Glutamatergic neuron (in vitro differentiated cells): ENCODE measurements around the gene MAP3K5. TPM values are rescaled to one million over a fixed set of nuclear protein-coding genes. Genes with fewer than 3 reads are reported as not detected.

Experiments
- DNase-seq: peaks from one replicate; pipeline ENCODE4 v3.0.0; 2022
- H3K27ac Mint-ChIP-seq: one replicate; pipeline ENCODE4 v1.8.0; 2020; ENCODE audit warnings: mild to moderate bottlenecking, mixed read lengths, inconsistent platforms; ENCODE audit not compliant: unreplicated experiment
- H3K27me3 Mint-ChIP-seq: one replicate; pipeline ENCODE4 v1.8.0; 2020; ENCODE audit warnings: mild to moderate bottlenecking, moderate library complexity, mixed read lengths, inconsistent platforms; ENCODE audit not compliant: unreplicated experiment
- H3K36me3 Mint-ChIP-seq: one replicate; pipeline ENCODE4 v1.8.0; 2020; ENCODE audit warnings: mild to moderate bottlenecking, mixed read lengths, inconsistent platforms; ENCODE audit not compliant: unreplicated experiment
- H3K4me1 Mint-ChIP-seq: one replicate; pipeline ENCODE4 v1.8.0; 2020; ENCODE audit warnings: mild to moderate bottlenecking, low read depth, mixed read lengths, inconsistent platforms; ENCODE audit not compliant: unreplicated experiment
- H3K4me3 Mint-ChIP-seq: one replicate; pipeline ENCODE4 v1.8.0; 2020; ENCODE audit warnings: mild to moderate bottlenecking, mixed read lengths, inconsistent platforms; ENCODE audit not compliant: unreplicated experiment
- H3K9me3 Mint-ChIP-seq: one replicate; pipeline ENCODE4 v1.8.0; 2020; ENCODE audit warnings: mild to moderate bottlenecking, moderate library complexity, mixed read lengths, inconsistent platforms; ENCODE audit not compliant: unreplicated experiment
- CTCF ChIP-seq: fragments of 200-600 bp; sonication (generic); IDR thresholded peaks from one replicate; pipeline ENCODE4 v1.5.0; 2021; ENCODE audit not compliant: partially characterized antibody, unreplicated experiment
- total RNA-seq: library from RNA; stranded (reverse); fragmentation: NEBNext Ultra II Directional; extraction: Animal tissue kit (Norgen Biotek cat#: 25700); gene quantifications from one replicate; pipeline ENCODE4 v1.2.1, GENCODE V29; 2021; ENCODE audit not compliant: unreplicated experiment

Gene MAP3K5
- total RNA-seq, 1 donor from 2014 or later = 0.66 TPM

- Mint-ChIP-seq H3K9me3 (no peaks in the 10 kb centered on the region), H3K27me3 (peaks cover 8% of the 10 kb centered on the region), H3K27ac (peak overlapping the region; percentile 29), H3K4me3 (no peak overlapping the region), H3K36me3 (no peaks in the 10 kb centered on the region), H3K4me1 (peaks cover 30% of the 10 kb centered on the region)
- DNase-seq = no peak
- TF ChIP-seq CTCF = no peak
Measured at GRCh38 chr6:136524339-136524935, 267.8 kb downstream of the MAP3K5 start.

- peaks cover 8% of the 10 kb centered on the region for H3K27me3 Mint-ChIP-seq
- H3K36me3 Mint-ChIP-seq = no peaks in the 10 kb centered on the region
- H3K4me3 Mint-ChIP-seq = no peak overlapping the region
- H3K9me3 Mint-ChIP-seq = no peaks in the 10 kb centered on the region
- no peak for TF ChIP-seq CTCF
- H3K4me1 Mint-ChIP-seq = peaks cover 30% of the 10 kb centered on the region
- no peak overlapping the region for H3K27ac Mint-ChIP-seq
- DNase-seq = no peak
Measured at GRCh38 chr6:136523196-136523595, 269.1 kb downstream of the MAP3K5 start.

- Mint-ChIP-seq H3K4me3 (no peak overlapping the region), H3K9me3 (no peaks in the 10 kb centered on the region), H3K27ac (no peak overlapping the region), H3K4me1 (peaks cover 30% of the 10 kb centered on the region), H3K27me3 (peaks cover 8% of the 10 kb centered on the region), H3K36me3 (no peaks in the 10 kb centered on the region)
- no peak for TF ChIP-seq CTCF
- DNase-seq = no peak
Measured at GRCh38 chr6:136522636-136523035, 269.6 kb downstream of the MAP3K5 start.

- Mint-ChIP-seq H3K27me3 (peaks cover 8% of the 10 kb centered on the region), H3K4me3 (no peak overlapping the region), H3K9me3 (no peaks in the 10 kb centered on the region), H3K36me3 (no peaks in the 10 kb centered on the region), H3K4me1 (peaks cover 25% of the 10 kb centered on the region), H3K27ac (no peak overlapping the region)
- TF ChIP-seq CTCF = no peak
- no peak for DNase-seq
Measured at GRCh38 chr6:136521911-136522310, 270.4 kb downstream of the MAP3K5 start.

GRCh38 chr6:136521427-136521826 lies 270.9 kb downstream of the MAP3K5 start:
- DNase-seq = no peak
- peaks cover 8% of the 10 kb centered on the region for H3K27me3 Mint-ChIP-seq

More at GRCh38 chr6:136521427-136521826, 270.9 kb downstream of the MAP3K5 start:
- Mint-ChIP-seq H3K27ac (no peak overlapping the region), H3K36me3 (no peaks in the 10 kb centered on the region), H3K9me3 (no peaks in the 10 kb centered on the region), H3K4me3 (no peak overlapping the region), H3K4me1 (peaks cover 20% of the 10 kb centered on the region)
- no peak for TF ChIP-seq CTCF
